ENCODE measurements around the gene HUNK.

Gene HUNK

DNA sequence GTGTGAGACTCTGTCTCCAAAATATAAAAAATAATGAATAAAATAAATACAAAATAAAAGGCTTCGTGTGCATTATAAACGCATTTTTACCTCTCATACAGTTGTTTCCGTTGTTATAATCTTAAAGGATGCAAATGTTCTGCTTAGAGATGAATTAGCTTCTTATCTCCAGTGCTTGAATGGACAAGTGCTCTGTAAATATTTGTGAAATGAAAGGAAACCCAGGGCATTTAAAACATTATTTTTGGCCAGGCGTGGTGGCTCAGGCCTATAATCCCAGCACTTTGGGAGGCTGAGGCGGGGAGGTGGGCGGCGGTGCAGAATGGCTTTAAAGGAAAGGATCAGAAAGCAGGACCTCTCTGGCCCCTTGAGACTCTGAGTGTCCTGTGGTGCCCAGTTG, 94.5 kb downstream of the HUNK start:
- no peak for DNase-seq

DNA sequence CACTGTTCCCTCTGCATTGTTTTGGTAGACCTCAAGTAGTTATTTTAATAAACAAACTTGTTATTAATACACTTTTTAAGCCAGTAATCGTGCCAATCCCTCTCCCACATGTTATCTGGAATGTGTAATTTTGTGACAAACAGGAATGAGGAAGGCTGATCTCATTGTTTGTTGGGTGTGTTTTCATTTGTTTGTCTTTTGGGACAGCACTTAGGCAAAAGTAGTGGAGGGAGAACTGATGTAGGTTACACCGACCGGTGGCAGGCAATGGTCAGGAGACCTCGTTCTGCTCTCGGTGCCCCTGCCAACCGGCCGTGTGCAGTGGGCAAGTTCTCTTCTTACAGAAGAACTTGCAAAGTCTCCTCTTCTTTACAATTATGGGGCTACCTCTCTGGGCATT, 99.8 kb downstream of the HUNK start:
- DNase-seq: no peak

DNA sequence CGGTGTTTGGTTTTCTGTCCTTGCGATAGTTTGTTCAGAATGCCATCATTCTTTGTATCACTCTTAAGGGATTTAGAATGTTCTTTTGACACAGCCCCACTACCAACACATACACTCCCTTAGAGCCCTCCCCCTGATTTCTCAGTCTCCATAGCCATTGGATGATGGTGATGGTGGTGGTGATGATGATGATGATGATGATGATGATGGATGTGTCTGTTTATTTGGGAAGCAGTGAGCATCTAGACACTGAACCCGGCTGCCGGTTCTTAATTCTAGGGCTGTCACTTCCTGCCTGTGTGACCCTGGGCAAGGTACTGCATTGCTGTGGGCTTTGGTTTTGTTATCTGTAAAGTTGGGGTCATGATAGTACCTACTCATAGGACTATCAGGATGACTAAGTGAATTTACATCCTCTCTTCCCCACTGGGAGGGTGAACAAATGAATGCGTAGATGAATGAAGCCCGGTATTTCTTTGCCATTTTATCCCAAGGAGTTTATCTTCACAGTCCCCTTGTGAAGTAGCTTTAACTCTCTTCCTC, 100.7 kb downstream of the HUNK start:
- DNase-seq: no peak

DNA sequence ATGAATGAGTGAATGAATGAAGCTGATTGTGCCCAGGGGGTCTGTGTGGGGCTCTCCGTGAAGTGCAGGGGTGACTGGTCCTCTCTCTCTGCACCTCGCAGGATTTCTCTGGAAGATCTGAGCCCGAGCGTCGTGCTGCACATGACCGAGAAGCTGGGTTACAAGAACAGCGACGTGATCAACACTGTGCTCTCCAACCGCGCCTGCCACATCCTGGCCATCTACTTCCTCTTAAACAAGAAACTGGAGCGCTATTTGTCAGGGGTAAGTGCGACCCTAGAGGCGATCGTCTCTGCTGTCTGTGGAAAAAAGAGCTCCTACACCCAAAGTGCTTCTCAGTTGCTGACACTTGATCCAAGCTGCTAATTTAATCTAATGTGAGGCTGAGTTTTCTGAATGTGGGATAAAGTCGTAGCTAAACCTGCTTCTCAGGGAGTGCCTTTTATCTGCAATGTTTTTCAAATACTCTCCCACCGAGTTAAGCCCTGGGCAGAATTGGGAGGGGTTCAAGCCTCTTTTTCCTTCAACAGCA, 101.7 kb downstream of the HUNK start:
- no peak for DNase-seq

DNA sequence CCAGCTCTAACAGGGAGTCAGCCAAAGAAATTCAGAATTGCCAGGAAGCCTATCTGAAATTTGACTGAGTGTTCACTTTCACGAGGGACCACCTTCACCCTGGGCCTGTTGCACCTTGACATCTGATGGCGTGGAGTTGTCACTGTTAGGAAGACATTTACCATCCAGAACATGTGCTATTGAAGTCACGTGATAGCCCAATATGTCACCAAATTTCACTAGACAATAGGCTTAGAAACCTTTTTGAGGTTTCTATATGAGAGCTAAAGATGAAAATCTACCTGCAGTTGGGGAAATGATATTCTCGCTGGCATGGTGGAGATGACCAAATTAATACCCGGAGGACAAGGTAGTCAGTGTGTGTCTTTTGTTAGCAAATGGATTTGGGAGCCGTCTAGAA, 102.7 kb downstream of the HUNK start:
- no peak for DNase-seq

DNA sequence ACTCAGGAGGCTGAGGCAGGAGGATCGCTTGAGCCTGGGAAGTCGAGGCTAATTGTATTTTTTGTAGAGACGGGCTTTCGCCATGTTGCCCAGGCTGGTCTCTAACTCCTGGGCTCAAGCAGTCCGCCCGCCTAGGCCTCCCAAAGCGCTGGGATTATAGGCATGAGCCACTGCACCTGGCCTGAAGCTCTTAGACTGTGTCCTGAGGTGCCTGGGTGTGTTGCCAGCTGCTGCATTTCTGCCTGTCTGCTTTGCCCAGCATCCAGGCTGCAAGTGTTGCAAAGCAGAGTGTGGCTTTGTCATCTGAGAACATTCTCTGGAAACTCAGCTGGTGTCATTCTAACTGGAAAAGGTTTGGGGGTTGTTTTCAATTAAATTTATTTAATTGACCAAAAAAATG, 105.0 kb downstream of the HUNK start:
- DNase-seq: no peak

DNA sequence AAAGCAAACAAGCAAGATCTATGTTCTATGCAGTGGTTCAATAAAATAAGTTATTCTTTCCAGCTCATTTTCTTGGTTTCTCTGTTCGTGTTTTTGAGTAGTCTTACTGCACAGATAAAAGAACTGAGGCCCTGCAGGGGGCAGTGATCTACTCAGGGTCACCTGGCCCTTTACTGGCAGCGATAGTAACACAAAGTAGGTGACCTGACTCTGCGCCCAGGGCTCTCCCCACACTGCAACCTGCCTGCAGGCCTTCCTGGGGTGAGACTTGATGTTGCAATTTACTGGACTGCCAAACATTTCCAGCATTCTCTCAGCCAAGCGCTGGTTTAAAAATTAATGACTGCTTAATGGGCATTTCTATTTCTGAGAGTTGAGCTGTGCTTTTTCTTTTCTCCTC, 110.3 kb downstream of the HUNK start:
- DNase-seq: no peak

DNA sequence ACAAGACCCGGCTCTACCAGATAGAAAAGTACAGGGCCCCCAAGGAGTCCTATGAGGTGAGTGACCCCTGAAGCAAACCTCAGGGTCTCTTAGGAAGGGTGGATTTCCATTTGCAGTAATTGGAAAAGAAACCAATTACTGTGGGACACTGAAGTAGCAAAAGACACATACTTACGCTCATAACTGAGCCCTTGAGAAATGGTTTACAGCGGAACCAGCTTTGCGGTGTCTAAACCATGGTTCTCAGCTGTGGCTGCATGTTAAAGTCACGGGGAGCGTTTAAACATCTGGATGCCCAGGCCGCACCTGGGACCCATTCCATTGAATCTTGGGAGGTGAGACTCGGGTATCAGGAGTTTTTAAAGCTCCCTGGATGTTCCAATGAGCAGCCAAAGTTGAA, 110.7 kb downstream of the HUNK start:
- no peak for DNase-seq

DNA sequence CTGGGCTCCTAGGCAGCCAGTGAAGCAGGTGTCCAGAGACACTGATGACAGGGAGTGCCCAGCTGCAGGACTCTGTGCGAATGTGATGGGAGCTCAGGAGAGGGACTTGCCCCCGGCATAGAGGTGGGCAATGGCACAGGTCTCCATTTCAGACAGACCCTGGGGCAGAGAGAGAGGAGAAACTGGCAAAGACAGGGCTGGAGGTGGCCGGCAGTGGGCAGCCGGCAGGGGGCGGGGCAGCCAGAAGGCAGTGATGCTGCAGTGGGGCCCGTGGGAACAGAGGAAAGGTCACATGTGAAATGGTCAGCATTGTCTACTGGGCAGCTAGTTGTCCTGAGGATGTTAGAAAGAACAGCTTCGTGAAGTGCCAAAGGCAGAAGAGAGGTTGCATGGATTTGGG, 112.6 kb downstream of the HUNK start:
- no peak for DNase-seq

DNA sequence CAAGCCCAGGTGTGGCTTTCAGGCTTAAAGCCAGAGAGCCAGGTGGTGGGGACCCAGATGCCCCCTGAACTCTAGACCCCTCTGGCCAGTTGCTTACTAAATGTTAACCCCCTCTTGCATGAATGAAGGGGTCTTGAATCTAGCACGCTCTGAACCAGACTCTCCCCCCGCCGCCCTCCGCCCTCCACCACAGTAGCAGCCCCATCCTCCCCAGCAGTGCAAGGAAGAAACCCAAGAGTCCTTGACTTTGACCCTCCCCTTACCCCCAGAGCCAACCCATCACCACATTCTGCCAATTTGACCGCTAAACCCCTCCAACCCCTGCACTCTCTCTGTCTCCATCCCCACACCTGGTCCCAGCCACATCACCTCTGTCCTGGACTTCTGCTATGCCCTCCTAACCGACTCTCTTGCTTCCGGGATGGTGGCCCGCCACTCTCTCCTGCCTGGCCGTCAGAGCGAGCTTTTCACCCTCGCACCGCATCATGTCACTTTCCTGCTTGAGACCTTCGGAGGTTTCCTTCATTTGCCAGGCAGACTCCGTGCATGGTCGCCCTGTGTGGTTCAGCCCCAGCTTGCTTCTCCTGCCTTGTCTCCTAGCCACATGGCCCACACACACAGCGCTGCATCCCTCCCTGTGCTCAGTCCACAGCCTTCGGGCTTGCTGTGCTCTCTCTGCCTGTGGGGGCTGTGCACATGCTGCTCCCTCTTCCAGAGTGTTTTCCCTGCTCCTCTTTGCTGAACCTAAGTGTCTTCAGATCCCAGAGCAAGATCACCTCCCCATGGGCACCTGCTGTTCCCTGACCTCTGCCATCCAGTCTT, 113.4 kb downstream of the HUNK start:
- DNase-seq: no peak

DNA sequence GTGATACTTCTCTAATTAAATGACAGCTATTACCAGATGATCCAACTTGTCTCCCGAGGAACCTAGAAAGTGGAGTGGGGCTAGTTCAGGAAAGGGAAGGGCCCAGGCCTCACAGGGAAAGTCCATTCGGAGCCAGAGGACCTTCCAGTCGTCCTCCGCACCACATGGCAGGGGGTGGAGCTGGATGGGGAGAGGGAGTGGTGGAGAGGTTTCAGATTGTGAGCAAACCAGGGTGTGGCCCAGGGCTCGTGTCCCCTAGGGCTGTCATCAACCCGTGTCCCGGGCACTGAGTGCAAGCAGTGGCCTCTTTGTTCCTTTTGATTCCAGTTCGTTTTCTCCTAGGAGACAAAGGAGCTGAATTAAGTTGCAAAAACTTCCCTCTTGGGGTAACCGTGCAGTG, 114.9 kb downstream of the HUNK start:
- DNase-seq: no peak

DNA sequence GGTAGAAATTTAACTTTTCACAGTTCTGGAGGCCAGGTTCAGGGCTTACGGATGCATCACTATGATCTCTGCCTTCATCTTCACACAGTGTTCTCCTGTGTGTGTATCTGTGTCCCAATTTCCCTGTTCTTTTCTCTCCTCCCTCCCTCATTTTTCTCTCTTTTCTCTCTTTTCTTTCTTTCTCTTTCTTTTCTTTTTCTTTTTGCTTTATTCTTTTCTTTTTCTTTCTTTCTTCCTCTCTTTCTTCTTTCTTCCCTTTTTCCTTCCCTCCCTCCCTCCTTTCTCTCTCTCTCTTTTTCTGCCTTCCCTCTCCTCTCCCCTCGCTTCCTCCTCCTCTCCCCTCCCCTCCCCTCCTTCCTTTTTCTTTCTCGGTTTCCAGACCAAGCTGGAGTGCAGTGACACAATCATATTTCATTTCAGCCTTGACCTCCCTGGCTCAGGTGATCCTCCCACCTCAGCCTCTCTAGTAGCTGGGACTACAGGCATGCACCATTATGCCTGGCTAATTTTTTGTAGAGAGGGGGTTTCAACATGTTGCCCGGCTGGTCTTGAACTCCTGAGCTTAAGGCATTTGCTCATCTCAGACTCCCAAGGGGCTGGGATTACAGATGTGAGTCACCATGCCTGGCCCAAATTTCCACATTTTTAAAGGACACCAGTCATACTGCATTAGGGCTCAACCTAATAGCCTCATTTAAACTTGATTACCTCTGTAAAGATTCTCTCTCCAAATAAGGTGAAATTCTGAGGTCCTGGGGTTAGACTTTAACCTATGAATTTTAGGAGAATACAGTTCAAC, 115.9 kb downstream of the HUNK start:
- no peak for DNase-seq

DNA sequence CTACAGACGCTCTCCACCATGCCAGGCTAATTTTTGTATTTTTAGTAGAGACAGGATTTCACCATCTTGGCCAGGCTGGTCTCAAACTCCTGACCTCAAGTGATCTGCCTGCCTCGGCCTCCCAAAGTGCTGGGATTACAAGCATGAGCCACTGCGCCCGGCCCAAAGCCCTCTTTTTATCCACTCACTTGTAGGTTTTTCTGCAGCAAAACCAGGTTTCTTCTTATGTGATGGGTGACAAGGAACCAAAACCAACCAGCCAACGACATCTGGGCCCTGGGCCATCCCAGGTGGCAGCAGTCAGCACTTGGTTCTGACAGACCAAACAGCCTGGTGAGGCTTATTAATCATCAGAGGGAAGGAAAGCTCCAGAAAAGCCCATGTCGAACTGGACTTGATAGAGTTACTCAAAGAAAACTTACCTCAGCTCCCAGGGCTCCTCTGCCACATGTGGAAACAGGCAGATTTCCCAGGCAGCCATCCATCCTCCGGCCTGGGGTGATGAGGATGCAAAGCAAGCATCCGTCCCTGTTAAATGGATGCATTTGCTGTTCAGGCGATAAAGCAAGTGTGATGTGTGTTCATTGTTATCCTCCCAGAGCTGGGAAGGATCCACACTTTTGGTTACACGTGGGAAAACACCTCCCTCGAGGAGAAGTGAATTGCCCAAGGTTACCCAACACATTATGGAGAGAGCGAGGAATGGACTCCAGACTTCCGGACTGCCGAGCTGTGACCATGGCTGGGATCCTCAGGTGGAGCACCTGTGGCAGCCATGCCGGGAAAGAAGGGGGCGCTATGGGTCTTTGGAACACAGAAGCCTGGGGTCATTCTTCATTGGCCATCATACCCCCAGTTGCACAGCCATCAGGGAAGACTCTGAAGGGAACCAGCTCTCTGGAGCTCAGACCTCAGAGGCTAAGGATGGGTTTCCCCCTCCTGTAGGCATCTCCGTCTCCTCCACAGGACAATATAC, 118.8 kb downstream of the HUNK start:
- no peak for DNase-seq

DNA sequence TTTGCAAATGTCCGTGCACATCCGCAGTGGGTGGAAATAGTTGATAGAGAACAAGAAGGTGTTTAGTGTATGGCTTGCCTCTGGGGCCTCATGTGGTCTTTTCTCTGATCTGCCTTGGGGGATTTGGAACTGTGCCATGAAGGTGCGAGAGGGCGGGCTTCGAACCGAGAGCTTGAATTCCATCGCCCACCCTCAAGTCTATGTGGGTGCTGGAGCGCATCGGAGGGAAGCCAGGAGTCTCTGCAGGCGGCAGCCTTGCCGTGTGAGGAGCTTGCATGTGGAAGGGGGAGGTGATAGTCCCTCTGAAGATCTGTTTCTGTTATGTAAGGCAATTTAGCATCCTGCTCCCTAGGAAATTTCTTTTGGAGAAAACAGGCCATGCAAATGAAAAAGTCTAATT, 119.6 kb downstream of the HUNK start:
- no peak for DNase-seq

DNA sequence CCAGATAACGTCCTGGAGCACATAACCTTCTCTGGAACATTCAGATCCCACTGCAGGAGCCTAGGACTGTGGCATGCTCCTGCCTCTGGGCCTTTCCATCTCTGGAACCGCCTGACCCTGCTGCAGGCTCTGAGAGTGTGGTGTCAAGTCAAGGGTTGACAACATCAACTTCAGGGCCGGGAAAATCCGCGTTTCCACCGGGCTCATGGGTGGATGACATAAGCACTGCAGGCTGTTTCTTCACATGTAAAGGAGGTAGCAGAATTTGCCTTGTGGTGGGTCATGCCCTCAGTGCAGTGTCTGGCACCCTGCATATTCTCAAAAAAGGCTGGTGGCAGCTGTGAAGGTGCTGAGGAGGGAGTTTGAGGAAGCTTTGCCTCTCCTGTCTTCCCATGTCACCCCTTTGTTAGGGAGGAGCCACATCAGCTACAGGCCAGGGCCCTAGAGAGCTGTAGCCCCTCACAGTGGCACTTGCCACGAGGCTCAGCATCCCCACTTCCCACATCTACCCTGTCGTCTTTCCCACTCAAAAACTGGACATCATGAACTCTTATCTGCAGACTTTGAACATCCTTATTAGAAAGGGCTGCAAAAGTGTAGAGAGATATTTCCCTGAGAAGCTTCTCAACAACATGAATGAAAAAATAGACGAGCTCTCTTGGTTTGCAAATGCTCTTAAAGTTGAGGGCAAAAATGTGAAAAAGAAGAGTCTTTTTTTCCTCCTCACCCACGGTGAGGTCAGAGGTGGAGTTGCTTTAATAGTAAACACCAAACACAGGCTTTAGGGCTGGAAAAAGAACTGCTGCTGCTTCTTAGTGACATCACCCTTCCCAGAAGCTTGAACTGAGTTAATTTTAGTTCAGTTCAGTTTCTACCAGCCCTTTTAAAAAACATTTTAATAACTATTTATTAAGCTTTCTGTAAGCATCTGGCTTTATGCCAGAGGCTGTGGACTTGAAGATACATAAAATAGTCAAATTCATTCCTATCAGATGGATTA, 121.3 kb downstream of the HUNK start:
- DNase-seq: no peak

DNA sequence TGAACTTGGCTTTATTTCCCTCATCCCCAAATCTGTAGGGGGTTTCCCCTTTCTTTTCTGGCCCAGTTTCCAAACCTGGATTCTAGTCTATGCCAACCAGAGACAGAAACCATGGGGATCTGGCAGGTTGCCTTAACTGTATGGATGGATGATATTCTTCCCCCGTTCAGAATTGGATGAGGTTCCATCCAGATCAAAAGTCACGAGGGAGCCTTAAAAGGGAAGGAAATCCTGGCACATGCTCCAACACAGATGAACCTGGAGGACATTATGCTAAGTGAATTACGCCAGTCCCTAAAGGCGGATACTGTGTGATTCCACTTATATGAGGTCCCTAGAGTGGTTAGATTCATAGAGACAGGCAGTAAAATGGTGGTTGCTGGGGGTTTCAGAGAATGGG, 124.4 kb downstream of the HUNK start:
- no peak for DNase-seq

DNA sequence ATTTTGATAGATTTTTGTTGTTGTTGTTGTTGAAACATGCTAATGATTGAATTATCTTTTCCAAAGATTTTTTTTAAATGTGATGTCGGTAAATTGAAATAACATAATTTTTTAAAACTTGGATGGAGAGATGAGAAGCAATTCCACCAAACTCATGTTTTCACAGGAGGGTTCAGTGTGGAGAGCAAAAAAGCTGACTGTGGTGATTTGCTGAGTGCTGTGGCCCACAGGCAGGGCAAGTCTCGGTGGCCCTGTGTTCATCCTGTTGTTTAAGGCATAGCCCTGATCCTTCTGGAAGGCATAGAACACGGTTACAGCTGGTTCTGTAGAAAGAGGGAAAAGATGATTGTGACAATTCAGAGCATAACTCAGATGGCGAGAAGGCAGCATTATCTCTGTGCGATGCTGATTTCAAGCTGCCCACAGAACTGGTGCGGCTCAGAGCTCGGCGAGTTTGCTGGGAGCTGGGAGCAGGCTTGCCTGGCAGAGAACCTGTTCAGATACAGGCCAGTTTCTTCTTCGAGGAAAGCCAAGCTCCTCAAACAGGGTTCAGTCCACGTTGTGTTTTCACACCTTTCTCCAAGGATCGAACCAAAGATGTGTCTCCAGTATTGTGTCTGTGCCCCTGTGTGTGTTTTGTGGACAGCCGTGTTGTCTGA, 127.1 kb downstream of the HUNK start:
- no peak for DNase-seq

DNA sequence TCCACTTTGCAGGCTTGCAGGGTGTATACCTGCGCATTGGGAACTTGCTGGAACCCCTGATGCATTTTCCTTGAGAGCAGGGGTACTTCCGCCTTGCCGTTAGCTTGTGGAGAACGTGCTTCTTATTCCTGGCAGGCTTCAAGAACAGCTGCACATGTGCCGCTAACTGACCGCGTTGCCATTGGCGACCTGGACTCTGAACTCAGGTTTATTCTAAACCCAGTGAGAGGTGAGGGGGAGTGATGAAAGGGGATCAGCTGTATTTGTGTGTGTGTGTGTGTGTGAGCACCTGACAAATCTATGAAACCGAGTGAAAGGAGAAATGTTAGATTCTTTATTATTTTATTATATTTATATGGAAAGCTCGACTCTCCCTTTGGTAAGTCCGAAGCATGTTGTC, 128.6 kb downstream of the HUNK start:
- no peak for DNase-seq

DNA sequence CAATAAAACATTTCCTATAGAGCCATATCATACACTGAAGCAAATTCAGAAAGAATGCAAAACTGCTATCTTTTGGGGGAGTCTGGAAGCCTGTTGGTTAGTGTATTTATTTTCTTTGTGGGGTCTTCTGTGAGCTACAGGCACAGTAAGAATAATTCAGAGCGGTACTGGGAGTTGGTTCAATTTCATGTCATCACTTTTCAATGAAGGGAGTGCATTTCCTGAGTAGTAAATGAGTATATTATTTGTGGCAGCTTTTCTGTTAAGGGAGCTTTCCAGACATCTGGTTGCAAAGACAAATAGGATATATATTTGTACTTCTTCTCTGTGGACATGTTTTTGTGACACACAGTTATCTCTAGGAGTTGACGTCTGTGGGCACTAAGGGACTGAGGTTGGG, 130.6 kb downstream of the HUNK start:
- no peak for DNase-seq

DNA sequence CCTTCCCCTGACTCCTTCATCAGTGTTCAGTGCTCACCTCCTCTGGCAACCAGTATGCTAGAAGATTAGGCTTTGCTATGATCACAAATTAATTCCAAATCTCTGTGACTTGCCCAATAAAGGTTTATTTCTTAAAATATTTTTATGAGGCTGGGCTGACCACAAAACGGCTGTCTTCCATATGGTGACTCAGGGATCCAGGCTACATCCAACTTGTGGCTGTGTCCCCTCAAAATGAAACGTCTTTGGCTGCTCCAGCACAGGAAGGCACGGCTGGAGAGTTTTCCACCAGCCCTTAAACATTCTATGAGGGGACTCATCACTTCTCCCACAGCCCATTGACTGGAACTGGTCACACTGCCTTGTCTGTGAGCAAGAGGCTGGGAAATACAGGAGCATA, 131.5 kb downstream of the HUNK start:
- no peak for DNase-seq

DNA sequence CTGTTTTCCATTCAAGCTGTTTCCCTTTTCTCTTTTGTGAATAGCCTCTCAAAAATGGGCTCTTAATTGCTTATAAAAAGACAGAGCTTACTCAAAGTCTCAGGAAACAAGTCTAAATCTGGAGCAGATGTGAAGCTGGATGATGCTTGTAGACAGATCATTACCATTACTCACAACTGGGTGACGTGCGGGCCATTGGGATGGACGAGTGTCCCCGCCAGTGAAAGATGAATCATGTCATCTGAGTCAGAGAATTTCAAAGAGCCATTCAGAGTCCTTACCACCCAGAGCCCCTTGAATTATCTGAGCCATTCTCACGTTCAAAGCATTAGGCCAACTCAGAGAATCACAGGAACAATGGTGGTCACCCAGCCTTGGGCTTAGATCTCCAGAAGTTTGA, 134.6 kb downstream of the HUNK start:
- no peak for DNase-seq
